Prostate gland (tissue), 2 donors: Measurements from ENCODE around the gene SET. TPM values are rescaled to one million over a fixed set of nuclear protein-coding genes. Genes with fewer than 3 reads are reported as not detected.

Source experiments
- DNase-seq: peaks from one replicate; pipeline ENCODE4 v3.0.0-alpha.2; 2019; ENCODE audit warnings: low spot score
- H3K27ac ChIP-seq, 2 donors: fragments of 200-600 bp; sonication (generic); 2 replicates each; pipeline ENCODE4 v1.5.1; 2017 to 2019
- H3K27me3 ChIP-seq: fragments of 200-600 bp; sonication (generic); replicated peaks from 2 replicates; pipeline ENCODE4 v1.5.1; 2019; ENCODE audit not compliant: insufficient read depth
- H3K36me3 ChIP-seq, 2 donors: fragments of 200-600 bp; sonication (generic); 1 replicate in 1 of 2; 2 replicates in 1 of 2; pipeline versions ENCODE4 v1.5.1 to v1.8.1; 2017 to 2019
- H3K4me1 ChIP-seq: fragments of 200-600 bp; sonication (generic); replicated peaks from 2 replicates; pipeline ENCODE4 v1.5.1; 2019
- H3K4me3 ChIP-seq, 2 donors: fragments of 200-600 bp; sonication (generic); 2 replicates each; pipeline ENCODE4 v1.5.1; 2017 to 2019
- H3K9me3 ChIP-seq: fragments of 200-600 bp; sonication (generic); 2 replicates; pipeline ENCODE4 v1.5.1; 2017
- POLR2A ChIP-seq: fragments of 450-650 bp; IDR thresholded peaks from one replicate; pipeline ENCODE4 v1.6.1; 2016; ENCODE audit warnings: antibody characterized with exemption, mild to moderate bottlenecking
- POLR2AphosphoS5 ChIP-seq: sonication (generic); formaldehyde crosslinking; IDR thresholded peaks from one replicate; pipeline ENCODE4 v1.6.1; 2017; ENCODE audit warnings: antibody characterized with exemption
- WGBS: methylation state at CpG from one replicate; pipeline ENCODE4 v1.1.5; 2018; 5-methylcytosine and 5-hydroxymethylcytosine counted together
- intact Hi-C: fragments of 100-400 bp; cut with DNase I; formaldehyde crosslinking; loops from one replicate; pipeline ENCODE4 v1.14.2; 2022
- total RNA-seq, 2 donors: library from RNA; depleted of rRNA; stranded (reverse); fragments of >200 nt; gene quantifications; one replicate each; pipeline ENCODE4 v1.1.0, GENCODE V29; 2016
- TF ChIP-seq, protein P1 (sequence below), 4 experiments: fragments of 200-600 bp in 2 of 4; fragments of 450-650 bp in 2 of 4; sonication (generic) in 2 of 4; IDR thresholded peaks; 1 replicate in 3 of 4; 2 replicates in 1 of 4; pipeline ENCODE4 v1.5.1; 2016 to 2019; ENCODE audit warnings: antibody characterized with exemption in 4 of 4, mild to moderate bottlenecking in 2 of 4, moderate library complexity in 2 of 4

Gene SET
- total RNA-seq, 2 donors from 2014 or later: 138 to 150 TPM

- Histone ChIP-seq H3K9me3 (no peaks in the 10 kb centered on the region), H3K4me3 (no peak overlapping the region), H3K4me1 (no peaks in the 10 kb centered on the region), H3K27ac (no peak overlapping the region), H3K36me3 (no peaks in the 10 kb centered on the region), H3K27me3 (no peaks in the 10 kb centered on the region)
- TF ChIP-seq, protein P1, sequence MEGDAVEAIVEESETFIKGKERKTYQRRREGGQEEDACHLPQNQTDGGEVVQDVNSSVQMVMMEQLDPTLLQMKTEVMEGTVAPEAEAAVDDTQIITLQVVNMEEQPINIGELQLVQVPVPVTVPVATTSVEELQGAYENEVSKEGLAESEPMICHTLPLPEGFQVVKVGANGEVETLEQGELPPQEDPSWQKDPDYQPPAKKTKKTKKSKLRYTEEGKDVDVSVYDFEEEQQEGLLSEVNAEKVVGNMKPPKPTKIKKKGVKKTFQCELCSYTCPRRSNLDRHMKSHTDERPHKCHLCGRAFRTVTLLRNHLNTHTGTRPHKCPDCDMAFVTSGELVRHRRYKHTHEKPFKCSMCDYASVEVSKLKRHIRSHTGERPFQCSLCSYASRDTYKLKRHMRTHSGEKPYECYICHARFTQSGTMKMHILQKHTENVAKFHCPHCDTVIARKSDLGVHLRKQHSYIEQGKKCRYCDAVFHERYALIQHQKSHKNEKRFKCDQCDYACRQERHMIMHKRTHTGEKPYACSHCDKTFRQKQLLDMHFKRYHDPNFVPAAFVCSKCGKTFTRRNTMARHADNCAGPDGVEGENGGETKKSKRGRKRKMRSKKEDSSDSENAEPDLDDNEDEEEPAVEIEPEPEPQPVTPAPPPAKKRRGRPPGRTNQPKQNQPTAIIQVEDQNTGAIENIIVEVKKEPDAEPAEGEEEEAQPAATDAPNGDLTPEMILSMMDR (IDR thresholded peaks at IDR 0.05): no peak
- TF ChIP-seq POLR2AphosphoS5: no peak
- TF ChIP-seq POLR2A: no peak
- intact Hi-C loops: no loop called here
- DNase-seq: no peak
- WGBS: 57% methylated on average over 10 of the region's 10 CpGs
Measured at GRCh38 chr9:128701227-128701854, 12.3 kb downstream of the SET start.

GRCh38 chr9:128702445-128702948 lies 13.5 kb downstream of the SET start, which contains the start of gene PKN3:
TSS of gene PKN3 (plus strand) at chr9:128702503. CDS start at chr9:128702916, 413 bp downstream.
- Histone ChIP-seq H3K4me3 (peak within 1 kb of the TSS; percentile 58 to 67), H3K27me3 (no peaks in the 10 kb centered on the region), H3K27ac (peak within 1 kb of the TSS; percentile 64 to 74), H3K4me1 (no peaks in the 10 kb centered on the region), H3K9me3 (no peaks in the 10 kb centered on the region), H3K36me3 (no peaks in the 10 kb centered on the region)
- peak; percentile 72 for DNase-seq
- intact Hi-C loops: no loop called here
- under 1% methylated on average over 47 of the region's 65 CpGs for WGBS
- TF ChIP-seq POLR2AphosphoS5: peak; percentile 28
- no peak for TF ChIP-seq POLR2A
- TF ChIP-seq, protein P1 (IDR thresholded peaks at IDR 0.05): peak; percentile 80 to 93 (median 83)

- H3K9me3 ChIP-seq: no peaks in the 10 kb centered on the region
- TF ChIP-seq, protein P1 (IDR thresholded peaks at IDR 0.05): no peak
- TF ChIP-seq POLR2AphosphoS5 (no peak), POLR2A (no peak)
- peak overlapping the region; percentile 64 to 74 for H3K27ac ChIP-seq
- H3K36me3 ChIP-seq: no peaks in the 10 kb centered on the region
- H3K27me3 ChIP-seq: no peaks in the 10 kb centered on the region
- no peaks in the 10 kb centered on the region for H3K4me1 ChIP-seq
- DNase-seq: no peak
- intact Hi-C loops: no loop called here
- peak overlapping the region; percentile 58 to 67 for H3K4me3 ChIP-seq
- 6% methylated on average over 47 of the region's 55 CpGs for WGBS
Measured at GRCh38 chr9:128702949-128703615, 14.1 kb downstream of the SET start.

DNA sequence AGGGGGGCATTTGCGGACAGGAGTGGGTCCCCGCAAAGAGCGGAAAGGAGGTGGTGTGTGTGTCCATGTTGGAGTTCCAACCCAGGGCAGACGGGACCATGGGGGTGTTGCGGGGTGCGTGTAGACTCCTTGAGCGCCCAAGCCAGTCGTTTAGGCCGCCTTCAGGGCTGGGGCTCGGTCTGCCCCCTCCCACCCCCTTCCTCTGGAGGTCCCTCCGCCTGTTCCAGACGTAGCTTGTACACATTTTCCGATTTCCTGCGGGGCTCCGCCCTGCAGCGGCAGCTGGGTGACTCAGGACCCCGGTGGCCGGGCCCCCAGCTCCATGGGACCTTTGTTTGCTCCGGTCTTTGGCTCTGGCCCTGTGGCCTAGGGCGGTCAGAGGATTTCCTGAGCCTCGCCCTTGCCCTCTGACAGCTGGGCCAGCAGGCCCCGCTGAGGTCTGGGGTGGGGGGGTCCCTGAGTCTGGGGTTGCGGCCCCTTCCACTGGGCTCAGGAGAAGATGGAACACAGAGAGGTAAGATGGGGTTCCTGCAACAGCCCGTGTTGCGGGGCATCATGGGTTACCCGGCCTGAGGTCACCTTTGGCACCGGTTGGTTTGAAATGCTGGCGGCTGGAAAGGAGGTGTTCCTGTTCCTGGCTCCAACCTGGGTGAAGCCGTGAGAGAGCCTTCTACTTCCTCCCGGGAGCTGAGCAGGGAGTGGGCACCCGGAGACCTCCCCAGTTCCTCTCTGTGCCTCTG lies 14.8 kb downstream of the SET start:
- peak overlapping the region in 1 of 2 donors; percentile 74 for H3K27ac ChIP-seq
- no peaks in the 10 kb centered on the region for H3K4me1 ChIP-seq
- no peaks in the 10 kb centered on the region for H3K27me3 ChIP-seq
- TF ChIP-seq, protein P1 (IDR thresholded peaks at IDR 0.05): no peak
- no peak for TF ChIP-seq POLR2AphosphoS5
- no peak for TF ChIP-seq POLR2A
- H3K4me3 ChIP-seq: peak overlapping the region; percentile 58 to 67
- no peaks in the 10 kb centered on the region for H3K9me3 ChIP-seq
- no peaks in the 10 kb centered on the region for H3K36me3 ChIP-seq
- 86% methylated on average over 31 of the region's 31 CpGs for WGBS
- DNase-seq: no peak
- intact Hi-C loops: no loop called here
